NCI-H2196 (cell line): ENCODE data around the gene CWF19L1.
"Not testable (repeated sequence)": the region's sequence is repeated elsewhere in the genome, so short reads cannot be mapped to it uniquely, and the experiment has no call there.

Source experiments
- DNase-seq: peaks from one replicate; lab custom pipeline; 2025; ENCODE audit not compliant: unreplicated experiment; lab: John Stamatoyannopoulos, UW

Gene CWF19L1

GRCh38 chr10:100267239-100268104 is at the start of gene CWF19L1:
TSS of gene CWF19L1 (minus strand) at chr10:100267638. CDS start at chr10:100267593, 45 bp downstream.
- peak; percentile 73 for DNase-seq

DNA sequence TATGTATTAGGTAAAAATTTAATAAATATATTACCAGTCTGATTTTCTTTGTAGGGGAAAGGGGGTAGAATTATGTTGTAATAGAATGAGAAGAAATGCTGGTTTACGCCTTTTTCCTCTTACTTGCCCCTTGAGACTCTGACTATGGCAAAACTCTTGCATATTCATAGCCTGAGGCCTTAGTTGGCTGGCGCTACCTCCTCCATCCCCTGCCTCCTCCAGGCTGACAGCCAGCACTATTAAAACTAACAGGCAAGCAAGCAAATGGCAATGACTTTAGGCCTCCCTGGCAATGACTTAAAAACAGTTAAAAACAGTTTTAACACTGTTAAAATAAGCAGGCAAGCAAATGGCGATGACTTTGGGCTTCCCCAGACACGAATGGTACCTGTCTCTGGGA is 48.2 kb upstream of the CWF19L1 start:
- DNase-seq: no peak

GRCh38 chr10:100311298-100311697 is 43.9 kb upstream of the CWF19L1 start:
- no peak for DNase-seq

- no peak for DNase-seq
Observed at GRCh38 chr10:100307684-100308083, 40.2 kb upstream of the CWF19L1 start.

DNA sequence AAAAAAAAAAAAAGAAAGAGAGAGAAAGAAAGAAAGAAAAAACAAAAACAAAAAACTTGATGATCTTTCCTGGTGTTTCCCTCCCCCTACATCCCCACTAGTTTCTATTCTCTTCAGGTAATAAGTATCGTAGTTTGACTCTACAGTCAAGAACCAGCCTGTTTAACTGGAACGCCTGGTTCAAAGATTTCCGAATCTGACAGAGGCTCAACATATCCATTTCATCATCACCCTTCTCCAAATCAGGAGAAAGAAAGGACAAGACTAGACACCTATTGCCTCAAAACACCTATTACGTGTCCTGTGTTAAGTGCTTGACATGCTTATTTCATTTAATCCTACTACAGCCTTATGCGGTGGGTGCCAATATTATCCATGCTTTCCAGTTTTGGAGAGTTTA is 39.4 kb upstream of the CWF19L1 start:
- no peak for DNase-seq

- no peak for DNase-seq
Observed at GRCh38 chr10:100304414-100304813, 37.0 kb upstream of the CWF19L1 start.

DNA sequence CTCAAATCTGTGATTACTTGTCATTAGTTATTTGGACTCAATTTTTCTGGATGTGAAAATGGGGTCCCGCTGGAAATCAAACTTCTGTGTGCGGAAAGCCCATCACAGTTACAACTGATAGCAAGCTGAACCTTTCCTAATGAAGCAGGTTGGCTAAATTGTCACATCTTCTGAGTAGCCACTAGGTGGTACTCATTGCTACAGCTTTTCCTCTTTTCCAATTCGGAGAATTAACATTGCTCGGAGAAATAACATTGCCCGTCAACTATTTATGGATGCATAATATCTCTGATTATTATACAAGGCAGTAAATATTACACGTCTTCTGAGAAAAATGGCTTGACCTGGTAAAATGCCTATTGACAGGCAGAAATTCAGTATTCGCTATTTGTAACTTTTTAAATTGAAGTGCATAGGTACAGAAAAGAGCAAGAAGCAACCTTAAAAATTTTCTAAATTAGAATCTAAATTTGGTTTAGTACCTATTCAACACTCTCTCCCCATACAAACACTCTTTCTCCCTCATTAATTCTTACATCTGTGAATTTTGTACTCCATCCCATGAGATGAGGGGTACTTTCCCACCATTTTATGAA is 36.4 kb upstream of the CWF19L1 start:
- no peak for DNase-seq

DNA sequence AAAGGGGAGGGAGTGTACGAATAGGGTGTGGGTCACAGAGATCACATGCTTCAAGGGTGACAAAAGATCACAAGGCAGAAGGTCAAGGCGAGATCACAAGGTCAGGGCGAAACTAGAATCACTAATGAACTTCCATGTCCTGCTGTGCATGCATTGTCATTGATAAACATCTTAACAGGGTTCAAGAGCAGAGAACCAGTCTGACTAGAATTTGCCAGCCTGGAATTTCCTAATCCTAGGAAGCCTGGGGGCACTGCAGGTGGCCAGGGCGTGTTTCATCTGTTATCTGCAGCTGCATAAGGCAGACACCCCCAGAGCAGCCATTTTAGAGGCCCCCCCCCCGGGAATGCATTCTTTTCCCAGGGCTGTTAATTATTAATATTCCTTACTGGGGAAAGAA is 33.7 kb upstream of the CWF19L1 start:
- not testable (repeated sequence) for DNase-seq

GRCh38 chr10:100297242-100297641 is 29.8 kb upstream of the CWF19L1 start:
- no peak for DNase-seq

- no peak for DNase-seq
Observed at GRCh38 chr10:100293066-100293465, 25.6 kb upstream of the CWF19L1 start.

DNA sequence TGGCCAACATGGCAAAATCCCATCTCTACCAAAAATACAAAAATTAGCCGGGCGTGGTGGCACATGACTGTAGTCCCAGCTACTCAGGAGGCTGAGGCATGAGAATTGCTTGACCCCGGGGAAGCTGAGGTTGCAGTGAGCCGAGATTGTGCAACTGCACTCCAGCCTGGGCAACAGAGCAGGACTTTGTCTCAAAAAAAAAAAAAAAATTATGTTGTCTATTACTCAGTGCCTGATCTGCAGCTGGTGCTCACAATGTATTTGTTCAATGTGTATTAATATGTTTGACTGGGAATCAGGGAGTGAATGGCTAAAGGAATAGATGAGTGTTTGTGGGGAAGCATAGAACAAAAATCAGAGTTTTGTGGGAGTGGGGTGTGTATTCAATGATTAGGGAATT is 24.9 kb upstream of the CWF19L1 start:
- DNase-seq: not testable (repeated sequence)

- DNase-seq: no peak
Observed at GRCh38 chr10:100291356-100291755, 23.9 kb upstream of the CWF19L1 start.

GRCh38 chr10:100289641-100290040 is 22.2 kb upstream of the CWF19L1 start:
- DNase-seq: no peak

DNA sequence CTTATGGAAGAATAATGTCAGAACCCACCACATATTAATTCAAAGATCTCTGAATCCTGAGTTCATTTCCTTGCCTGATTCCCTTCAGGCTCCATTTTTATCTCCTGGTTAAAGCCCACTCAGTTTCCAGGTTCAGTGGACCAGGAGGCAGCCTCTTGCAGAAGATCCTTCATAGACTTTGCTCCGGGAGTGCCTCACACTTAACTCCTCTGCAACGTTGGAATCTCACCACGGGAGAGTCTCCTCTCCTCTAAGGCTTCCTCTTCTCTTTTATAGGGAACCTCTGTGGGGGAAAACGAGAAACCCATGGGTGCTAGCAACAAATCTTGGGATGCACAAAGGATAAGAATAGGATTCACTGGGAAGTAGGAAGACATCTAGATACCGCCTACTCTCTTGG is 20.8 kb upstream of the CWF19L1 start:
- no peak for DNase-seq

- DNase-seq: no peak
Observed at GRCh38 chr10:100287756-100288155, 20.3 kb upstream of the CWF19L1 start.

GRCh38 chr10:100286051-100287033 is 18.9 kb upstream of the CWF19L1 start, which contains the start of gene BLOC1S2:
TSS of gene BLOC1S2 (minus strand) at chr10:100286680. CDS start at chr10:100286659, 21 bp downstream.
- DNase-seq: peak; percentile 73

- not testable (repeated sequence) for DNase-seq
Observed at GRCh38 chr10:100285326-100285725, 17.9 kb upstream of the CWF19L1 start.

- no peak for DNase-seq
Observed at GRCh38 chr10:100282907-100283306, 15.5 kb upstream of the CWF19L1 start.

DNA sequence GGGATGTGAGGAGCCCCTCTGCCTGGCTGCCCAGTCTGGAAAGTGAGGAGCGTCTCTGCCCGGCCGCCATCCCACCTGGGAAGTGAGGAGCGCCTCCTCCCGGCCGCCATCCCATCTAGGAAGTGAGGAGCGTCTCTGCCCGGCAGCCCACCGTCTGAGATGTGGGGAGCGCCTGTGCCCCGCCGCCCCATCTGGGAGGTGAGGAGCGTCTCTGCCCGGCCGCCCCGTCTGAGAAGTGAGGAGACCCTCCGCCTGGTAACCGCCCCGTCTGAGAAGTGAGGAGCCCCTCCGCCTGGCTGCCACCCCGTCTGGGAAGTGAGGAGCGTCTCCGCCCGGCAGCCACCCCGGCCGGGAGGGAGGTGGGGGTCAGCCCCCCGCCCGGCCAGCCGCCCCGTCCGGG is 9.5 kb upstream of the CWF19L1 start:
- not testable (repeated sequence) for DNase-seq

- DNase-seq: no peak
Observed at GRCh38 chr10:100265821-100266485, 1.5 kb downstream of the CWF19L1 start.

DNA sequence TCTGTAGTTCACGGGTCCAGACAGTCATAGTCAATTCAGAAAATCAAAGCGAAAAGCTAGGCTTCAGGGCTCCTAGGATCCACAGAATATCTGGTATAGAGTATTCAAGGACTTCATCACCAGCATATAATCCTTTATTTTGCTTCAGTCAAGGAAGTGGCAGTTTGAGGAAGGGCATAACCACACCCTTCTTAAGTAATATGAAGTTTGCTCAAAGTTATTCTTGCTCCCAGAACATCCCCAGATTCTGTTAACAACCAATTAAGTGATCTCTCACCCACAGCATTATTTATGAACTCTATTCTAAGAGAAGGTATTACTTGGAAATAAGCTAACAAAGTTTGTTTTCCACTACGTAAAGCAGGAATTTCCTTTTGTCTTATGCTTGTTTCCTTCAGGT is 13.2 kb downstream of the CWF19L1 start:
- DNase-seq: no peak
